ENCODE measurements around the gene UXS1. TPM values are rescaled to one million over a fixed set of nuclear protein-coding genes. Genes with fewer than 3 reads are reported as not detected.

The UXS1 gene
- total RNA-seq, 1 donor, result 96.9 TPM

GRCh38 chr2:106195981-106196380, 1.9 kb upstream of the UXS1 start:
- no peak overlapping the region for H3K4me3 ChIP-seq (ENCODE audit: low read length)
- H3K4me1 ChIP-seq (ENCODE audit: insufficient read depth, low read length), result peaks cover 36% of the 10 kb centered on the region
- H3K9me3 ChIP-seq (ENCODE audit: low read depth, low read length), result no peaks in the 10 kb centered on the region
- no peaks in the 10 kb centered on the region for H3K27me3 ChIP-seq (ENCODE audit: insufficient read depth, low read length)

- Histone ChIP-seq H3K4me3 (ENCODE audit: low read length) (no peak overlapping the region), H3K27me3 (ENCODE audit: insufficient read depth, low read length) (no peaks in the 10 kb centered on the region), H3K9me3 (ENCODE audit: low read depth, low read length) (no peaks in the 10 kb centered on the region), H3K4me1 (ENCODE audit: insufficient read depth, low read length) (peaks cover 41% of the 10 kb centered on the region)
These were observed 1.4 kb upstream of the UXS1 start for GRCh38 chr2:106195456-106195855.

- Histone ChIP-seq H3K27me3 (ENCODE audit: insufficient read depth, low read length) (no peaks in the 10 kb centered on the region), H3K4me1 (ENCODE audit: insufficient read depth, low read length) (peaks cover 59% of the 10 kb centered on the region), H3K9me3 (ENCODE audit: low read depth, low read length) (no peaks in the 10 kb centered on the region), H3K4me3 (ENCODE audit: low read length) (peak overlapping the region; percentile 73)
These were observed 468 bp downstream of the UXS1 start for GRCh38 chr2:106193690-106193976.

- no peaks in the 10 kb centered on the region for H3K27me3 ChIP-seq (ENCODE audit: insufficient read depth, low read length)
- H3K4me1 ChIP-seq (ENCODE audit: insufficient read depth, low read length), result peaks cover 65% of the 10 kb centered on the region
- no peaks in the 10 kb centered on the region for H3K9me3 ChIP-seq (ENCODE audit: low read depth, low read length)
- peak overlapping the region; percentile 73 for H3K4me3 ChIP-seq (ENCODE audit: low read length)
These were observed 1.1 kb downstream of the UXS1 start for GRCh38 chr2:106192752-106193689.

GRCh38 chr2:106191511-106192016, 2.5 kb downstream of the UXS1 start:
- Histone ChIP-seq H3K9me3 (ENCODE audit: low read depth, low read length) (no peaks in the 10 kb centered on the region), H3K4me1 (ENCODE audit: insufficient read depth, low read length) (peaks cover 75% of the 10 kb centered on the region), H3K27me3 (ENCODE audit: insufficient read depth, low read length) (no peaks in the 10 kb centered on the region), H3K4me3 (ENCODE audit: low read length) (no peak overlapping the region)

- Histone ChIP-seq H3K4me1 (ENCODE audit: insufficient read depth, low read length) (peaks cover 71% of the 10 kb centered on the region), H3K9me3 (ENCODE audit: low read depth, low read length) (no peaks in the 10 kb centered on the region), H3K27me3 (ENCODE audit: insufficient read depth, low read length) (no peaks in the 10 kb centered on the region), H3K4me3 (ENCODE audit: low read length) (no peak overlapping the region)
These were observed 4.2 kb downstream of the UXS1 start for GRCh38 chr2:106189764-106190468.

GRCh38 chr2:106189325-106189724, 4.8 kb downstream of the UXS1 start:
- Histone ChIP-seq H3K27me3 (ENCODE audit: insufficient read depth, low read length) (no peaks in the 10 kb centered on the region), H3K4me1 (ENCODE audit: insufficient read depth, low read length) (peaks cover 72% of the 10 kb centered on the region), H3K9me3 (ENCODE audit: low read depth, low read length) (no peaks in the 10 kb centered on the region), H3K4me3 (ENCODE audit: low read length) (no peak overlapping the region)

- no peaks in the 10 kb centered on the region for H3K27me3 ChIP-seq (ENCODE audit: insufficient read depth, low read length)
- no peak overlapping the region for H3K4me3 ChIP-seq (ENCODE audit: low read length)
- no peaks in the 10 kb centered on the region for H3K9me3 ChIP-seq (ENCODE audit: low read depth, low read length)
- peaks cover 78% of the 10 kb centered on the region for H3K4me1 ChIP-seq (ENCODE audit: insufficient read depth, low read length)
These were observed 6.7 kb downstream of the UXS1 start for GRCh38 chr2:106187273-106187891.

- peaks cover 62% of the 10 kb centered on the region for H3K4me1 ChIP-seq (ENCODE audit: insufficient read depth, low read length)
- no peaks in the 10 kb centered on the region for H3K27me3 ChIP-seq (ENCODE audit: insufficient read depth, low read length)
- no peaks in the 10 kb centered on the region for H3K9me3 ChIP-seq (ENCODE audit: low read depth, low read length)
- no peak overlapping the region for H3K4me3 ChIP-seq (ENCODE audit: low read length)
These were observed 8.5 kb downstream of the UXS1 start for GRCh38 chr2:106185475-106186184.

- Histone ChIP-seq H3K27me3 (ENCODE audit: insufficient read depth, low read length) (no peaks in the 10 kb centered on the region), H3K9me3 (ENCODE audit: low read depth, low read length) (no peaks in the 10 kb centered on the region), H3K4me1 (ENCODE audit: insufficient read depth, low read length) (peaks cover 54% of the 10 kb centered on the region), H3K4me3 (ENCODE audit: low read length) (no peak overlapping the region)
These were observed 9.2 kb downstream of the UXS1 start for GRCh38 chr2:106184857-106185256.

- Histone ChIP-seq H3K4me3 (ENCODE audit: low read length) (no peak overlapping the region), H3K27me3 (ENCODE audit: insufficient read depth, low read length) (no peaks in the 10 kb centered on the region), H3K4me1 (ENCODE audit: insufficient read depth, low read length) (peaks cover 50% of the 10 kb centered on the region), H3K9me3 (ENCODE audit: low read depth, low read length) (no peaks in the 10 kb centered on the region)
These were observed 9.7 kb downstream of the UXS1 start for GRCh38 chr2:106184394-106184793.

- Histone ChIP-seq H3K4me1 (ENCODE audit: insufficient read depth, low read length) (peaks cover 38% of the 10 kb centered on the region), H3K9me3 (ENCODE audit: low read depth, low read length) (no peaks in the 10 kb centered on the region), H3K4me3 (ENCODE audit: low read length) (no peak overlapping the region), H3K27me3 (ENCODE audit: insufficient read depth, low read length) (no peaks in the 10 kb centered on the region)
These were observed 10.9 kb downstream of the UXS1 start for GRCh38 chr2:106183101-106183696.

- Histone ChIP-seq H3K9me3 (ENCODE audit: low read depth, low read length) (no peaks in the 10 kb centered on the region), H3K27me3 (ENCODE audit: insufficient read depth, low read length) (no peaks in the 10 kb centered on the region), H3K4me3 (ENCODE audit: low read length) (no peak overlapping the region), H3K4me1 (ENCODE audit: insufficient read depth, low read length) (peaks cover 34% of the 10 kb centered on the region)
These were observed 13.0 kb downstream of the UXS1 start for GRCh38 chr2:106181064-106181463.

- Histone ChIP-seq H3K4me1 (ENCODE audit: insufficient read depth, low read length) (peaks cover 37% of the 10 kb centered on the region), H3K27me3 (ENCODE audit: insufficient read depth, low read length) (no peaks in the 10 kb centered on the region), H3K9me3 (ENCODE audit: low read depth, low read length) (no peaks in the 10 kb centered on the region), H3K4me3 (ENCODE audit: low read length) (no peak overlapping the region)
These were observed 13.5 kb downstream of the UXS1 start for GRCh38 chr2:106180602-106181001.
